Occipital lobe (tissue), 2 donors: ENCODE data around the gene RPN2. TPM values are rescaled to one million over a fixed set of nuclear protein-coding genes. Genes with fewer than 3 reads are reported as not detected.

ENCODE experiments used
- DNase-seq: peaks from one replicate; lab custom pipeline; 2025; lab: John Stamatoyannopoulos, UW
- total RNA-seq: library from RNA; depleted of rRNA; stranded (reverse); fragments of >200 nt; gene quantifications from one replicate; pipeline ENCODE4 v1.2.3, GENCODE V29; 2014

RPN2 gene
- total RNA-seq, 1 donor from 2014 or later = 105 TPM

DNA sequence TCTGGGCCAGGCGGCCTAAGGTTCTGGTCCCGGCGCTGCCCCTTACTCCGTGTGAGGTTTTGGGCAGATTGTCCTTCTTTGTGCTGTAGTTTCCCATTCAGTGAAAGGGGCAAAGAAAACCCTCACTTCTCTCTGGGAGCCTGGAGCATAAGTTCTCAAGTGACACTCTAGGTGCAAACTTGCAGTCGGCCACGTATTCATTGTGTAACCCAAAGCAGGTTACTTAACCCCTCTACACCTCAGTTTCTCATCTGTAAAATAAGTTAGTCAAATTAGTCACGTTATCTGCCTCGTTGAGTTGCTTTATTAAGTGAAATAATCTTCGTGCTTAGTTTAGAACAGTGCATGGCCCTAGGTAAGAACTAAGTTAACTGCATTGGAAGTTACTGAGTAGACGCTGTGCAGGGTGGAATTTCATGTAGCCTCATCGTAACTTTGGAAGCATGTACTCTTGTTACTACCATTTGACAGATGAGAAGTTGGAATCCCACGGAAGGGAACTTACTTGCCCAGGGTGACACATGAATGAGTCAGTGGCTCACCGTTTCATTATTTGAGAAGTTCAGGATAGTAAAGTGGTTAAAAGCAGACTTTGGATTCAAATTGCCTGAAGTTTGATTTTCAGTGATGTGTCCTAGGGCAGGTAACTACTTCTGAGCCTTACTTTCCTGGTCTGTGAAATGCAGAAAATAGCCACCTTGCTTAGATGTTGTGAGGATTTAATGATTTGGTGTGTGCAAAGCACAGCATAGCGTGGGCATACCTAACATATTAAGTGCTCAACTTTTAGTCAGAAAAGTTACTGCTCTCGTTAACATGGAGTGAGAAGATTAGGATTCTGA, 774 bp downstream of the RPN2 start:
- no peak for DNase-seq

DNA sequence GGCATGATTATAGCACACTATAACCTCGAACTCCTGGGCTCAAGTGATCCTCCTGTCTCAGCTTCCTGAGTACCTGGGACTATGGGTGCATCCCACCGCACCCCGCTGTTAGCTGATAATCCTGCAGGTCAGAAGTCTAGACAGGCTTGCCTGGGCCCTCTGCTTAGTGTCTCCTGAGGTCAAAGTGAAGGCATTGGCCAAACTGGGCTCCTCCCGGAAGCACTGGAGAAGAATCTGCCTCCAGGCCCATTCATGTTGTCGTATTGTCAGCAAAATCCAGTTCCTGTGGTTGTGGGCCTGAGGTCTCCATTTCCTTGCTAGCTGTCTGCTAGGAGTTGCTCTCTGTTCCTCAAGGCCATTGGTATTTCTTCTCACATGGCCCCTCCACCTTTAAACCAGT, 6.6 kb downstream of the RPN2 start:
- DNase-seq = no peak

DNA sequence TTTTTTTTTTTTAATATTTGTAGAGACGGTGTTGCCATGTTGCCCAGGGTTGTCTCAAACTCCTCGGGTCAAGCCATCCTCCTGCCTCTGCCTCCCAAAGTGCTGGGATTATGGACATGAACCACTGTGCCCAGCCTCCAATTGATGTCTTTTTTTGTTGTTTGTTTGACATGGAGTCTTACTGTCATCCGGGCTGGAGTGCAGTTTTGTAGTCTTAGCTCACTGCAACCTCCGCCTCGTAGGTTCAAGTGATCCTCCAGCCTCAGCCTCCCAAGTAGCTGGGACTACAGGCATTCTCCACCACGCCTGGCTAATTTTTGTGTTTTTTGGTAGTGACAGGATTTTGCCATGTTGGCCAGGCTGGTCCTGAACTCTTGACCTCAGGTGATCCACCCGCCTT, 9.7 kb downstream of the RPN2 start:
- DNase-seq = no peak

DNA sequence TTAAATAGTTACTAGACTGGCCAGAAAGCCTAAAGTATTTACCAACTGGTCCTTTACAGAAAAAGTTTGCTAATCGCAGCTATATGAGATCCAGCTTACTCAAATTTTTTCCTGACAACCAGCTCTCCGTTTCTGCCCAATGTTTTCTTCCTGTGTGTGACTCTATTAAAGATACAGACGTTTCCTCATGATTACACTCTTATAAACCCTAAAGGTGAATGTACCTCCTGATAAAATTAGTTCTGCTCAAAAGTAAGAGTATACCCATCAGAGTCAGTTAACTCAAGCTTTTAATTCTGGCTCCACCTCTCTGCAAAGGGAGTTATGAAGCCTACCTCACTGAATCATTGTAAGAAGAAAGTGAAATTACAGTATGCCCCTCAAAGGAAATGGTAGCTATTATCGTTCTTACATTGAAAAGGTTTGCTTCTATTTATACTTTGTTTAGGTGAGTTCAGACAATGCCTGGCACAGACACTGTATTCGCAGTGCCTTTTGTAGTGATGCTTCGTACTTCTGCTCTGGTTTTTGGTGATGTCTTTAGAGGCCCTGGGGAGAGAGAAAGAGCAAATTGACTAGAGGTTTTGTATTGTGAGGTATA, 10.4 kb downstream of the RPN2 start:
- no peak for DNase-seq

DNA sequence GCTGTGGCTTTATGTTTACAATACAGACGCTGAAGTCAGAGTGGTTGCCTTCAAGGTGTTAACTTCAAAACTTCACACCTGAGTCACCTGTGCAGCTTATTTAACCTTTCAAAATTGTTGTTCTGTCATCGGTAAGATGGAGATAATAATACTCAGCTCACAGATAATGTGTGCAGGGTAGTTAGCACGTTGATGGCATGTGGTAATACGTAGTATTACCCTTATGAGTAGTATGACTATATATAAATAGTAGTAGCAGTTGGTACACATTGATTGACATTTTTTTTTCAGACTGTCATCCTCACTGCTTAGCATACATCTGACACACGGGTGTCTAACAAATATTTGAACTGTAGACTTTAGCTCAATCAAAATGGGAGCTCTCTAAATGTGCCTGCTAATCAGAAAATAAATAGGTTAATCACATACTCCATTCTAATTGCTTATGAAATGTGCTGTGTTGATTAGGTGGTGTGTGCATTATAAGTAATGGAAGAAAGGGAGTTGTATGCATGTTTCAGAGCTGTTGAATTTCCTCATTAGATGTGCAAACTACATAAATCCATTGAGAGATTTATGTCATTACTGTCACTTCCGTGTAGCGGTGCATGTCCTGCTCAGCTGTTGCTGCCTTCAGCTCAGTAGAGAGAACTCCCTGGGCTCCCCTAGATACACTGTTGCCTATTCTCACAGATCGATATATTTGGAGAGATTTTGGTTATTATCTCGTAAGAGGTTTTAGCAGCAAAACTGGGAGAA, 11.4 kb downstream of the RPN2 start:
- no peak for DNase-seq

DNA sequence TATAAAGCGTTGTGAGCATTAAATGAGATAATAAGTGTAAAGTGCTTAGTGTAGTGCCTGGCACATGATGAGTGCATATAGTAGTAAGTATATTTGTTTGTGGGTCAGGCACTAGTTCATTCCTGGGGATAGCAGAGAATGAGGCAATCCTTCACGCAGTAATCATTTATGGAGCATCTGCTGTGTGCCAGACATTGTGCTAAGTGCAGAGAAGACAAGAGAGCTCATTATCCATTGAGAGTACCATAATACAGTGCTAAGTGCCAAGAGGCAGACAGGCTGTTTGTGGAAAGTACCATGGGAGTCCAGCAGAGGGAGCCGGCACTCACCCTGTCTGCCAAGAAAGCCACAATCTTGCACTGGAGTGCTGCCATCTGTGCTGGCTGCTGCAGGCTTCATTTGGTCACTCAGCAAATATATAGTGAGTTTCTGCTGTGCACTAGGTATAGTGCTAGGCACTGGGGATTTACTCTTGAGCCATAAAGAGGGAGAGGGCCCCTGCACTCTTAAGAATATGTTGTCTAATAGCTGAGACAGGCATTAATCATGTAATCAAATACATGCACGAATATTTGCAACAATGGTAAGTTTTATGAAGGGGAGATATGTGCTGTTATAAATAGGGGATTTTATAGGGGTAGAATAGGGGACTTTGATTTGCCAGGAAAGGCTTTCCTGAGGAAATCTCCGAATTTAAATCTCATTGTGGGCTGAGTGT, 13.2 kb downstream of the RPN2 start:
- peak; percentile 90 for DNase-seq

DNA sequence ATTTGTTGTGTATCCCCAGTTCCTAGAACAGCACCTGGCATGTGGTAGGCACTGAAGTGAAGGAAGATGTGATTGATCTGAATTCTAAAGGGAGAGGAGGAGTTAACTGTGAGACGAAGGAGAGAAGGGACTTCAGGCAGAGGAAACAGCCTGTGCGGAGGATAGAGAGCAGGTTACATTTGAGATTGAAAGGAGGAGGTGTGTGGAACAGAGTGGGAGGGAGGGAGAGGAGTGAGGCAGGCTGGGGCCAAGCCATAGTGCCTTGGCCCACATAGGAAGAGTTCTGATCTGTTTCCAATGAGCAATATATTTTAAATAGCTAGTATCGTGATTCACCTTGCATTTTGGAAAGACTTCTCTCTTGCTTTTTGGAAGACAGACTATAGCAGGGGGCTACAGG, 14.1 kb downstream of the RPN2 start:
- no peak for DNase-seq

DNA sequence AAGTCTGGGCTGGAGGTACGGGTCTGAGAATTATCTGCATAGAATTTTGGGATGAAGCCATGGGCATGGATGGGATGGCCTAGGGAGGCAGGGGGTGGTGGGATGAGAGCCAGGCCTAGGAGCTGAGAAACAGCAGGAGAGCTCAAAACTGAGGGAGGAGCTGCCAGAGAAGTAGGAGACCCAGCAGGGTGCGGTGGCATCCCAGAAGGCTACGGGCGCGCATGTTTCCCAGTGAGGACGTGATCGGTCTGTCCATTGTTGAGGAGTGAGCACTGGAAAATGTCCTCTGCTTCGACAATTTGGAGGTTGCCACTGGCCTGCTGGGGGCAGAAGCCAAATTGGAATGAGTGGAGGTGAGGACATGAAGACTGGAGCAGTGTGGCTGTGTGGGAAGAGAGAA, 14.7 kb downstream of the RPN2 start:
- no peak for DNase-seq

DNA sequence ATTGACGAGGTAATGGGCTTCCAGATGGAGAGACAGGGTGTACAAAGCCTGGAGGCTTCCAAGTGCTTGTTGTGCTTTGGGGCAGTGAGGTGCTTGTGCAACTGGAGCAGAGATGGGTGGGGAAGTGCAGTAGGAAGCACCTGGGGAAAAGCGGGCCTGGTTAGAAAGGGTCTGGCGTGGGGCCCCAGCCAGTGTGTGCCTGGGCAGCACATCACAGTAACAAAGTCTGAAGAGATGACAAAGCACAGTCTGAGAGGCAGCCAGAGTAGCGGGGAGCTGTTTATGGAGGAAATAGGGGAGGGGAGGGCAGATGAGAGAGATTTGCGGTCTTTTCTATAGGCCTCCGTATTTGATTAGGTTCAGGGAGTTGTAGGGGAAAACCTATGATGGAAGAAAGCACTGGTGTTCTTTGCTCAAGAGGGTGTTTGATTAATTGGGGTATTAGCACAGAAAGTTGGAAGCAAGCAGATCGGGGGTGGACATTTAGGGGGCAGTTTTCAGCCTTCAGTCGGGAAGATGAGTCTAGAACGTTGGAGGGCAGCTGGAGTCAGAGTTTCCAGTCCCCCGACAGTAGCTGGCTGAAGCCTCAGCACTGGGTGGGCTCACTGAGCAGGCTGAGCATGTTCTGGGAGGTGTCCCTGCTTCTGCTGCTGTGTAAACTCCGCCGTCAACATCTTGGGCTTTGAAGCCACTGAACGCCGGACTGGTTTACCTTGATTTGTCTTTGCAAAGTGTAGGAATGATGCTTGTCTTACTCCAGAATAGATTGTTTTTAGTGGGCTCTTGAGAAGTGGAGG, 15.7 kb downstream of the RPN2 start:
- no peak for DNase-seq

DNA sequence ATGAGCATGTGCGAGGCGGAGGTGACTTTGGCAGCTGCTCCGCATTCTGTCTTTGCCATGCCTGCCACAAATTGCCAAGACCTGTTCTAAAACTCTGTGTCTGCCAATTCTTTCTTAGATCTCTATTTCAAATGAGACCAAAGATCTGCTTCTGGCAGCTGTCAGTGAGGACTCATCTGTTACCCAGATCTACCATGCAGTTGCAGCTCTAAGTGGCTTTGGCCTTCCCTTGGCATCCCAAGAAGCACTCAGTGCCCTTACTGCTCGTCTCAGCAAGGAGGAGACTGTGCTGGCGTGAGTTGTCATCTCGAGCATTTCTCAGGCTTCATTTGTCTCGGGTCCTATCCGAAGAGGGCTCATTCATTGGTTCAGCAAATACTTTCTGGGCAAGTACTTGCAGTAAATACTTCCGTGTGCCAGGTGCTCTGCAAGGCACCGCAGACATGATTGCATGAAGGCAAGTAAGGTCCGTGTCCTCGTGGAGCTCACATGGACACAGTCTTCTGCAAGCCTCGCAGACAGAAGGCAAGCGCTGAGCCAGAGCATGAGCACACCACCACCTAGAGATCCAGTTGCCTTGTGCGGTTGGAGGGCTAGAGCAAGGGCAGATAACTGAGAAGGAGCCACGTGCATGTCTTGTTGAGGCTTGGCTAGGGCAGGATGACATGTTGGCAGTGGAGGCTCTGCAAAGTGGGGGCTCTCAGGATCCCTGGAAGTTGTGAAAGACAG, 20.0 kb downstream of the RPN2 start:
- DNase-seq = no peak

DNA sequence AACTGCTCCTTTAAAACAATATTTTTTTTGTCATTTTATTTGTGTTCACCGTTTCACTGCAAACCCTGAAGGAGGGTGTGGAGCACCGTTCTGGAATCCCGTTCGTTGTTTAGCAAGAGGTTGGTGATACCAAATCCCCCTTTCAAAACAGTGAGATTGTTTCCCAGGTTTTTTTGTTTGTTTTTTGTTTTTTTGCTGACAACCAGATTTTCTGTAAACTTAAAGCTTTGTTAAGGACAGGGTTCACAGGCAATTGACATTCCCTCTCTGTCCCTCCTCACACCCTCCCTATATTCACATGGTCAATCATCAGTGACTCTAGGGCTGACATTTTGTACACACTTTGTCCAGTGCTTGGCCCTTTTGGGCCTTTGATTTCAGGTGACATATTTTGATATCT, 21.2 kb downstream of the RPN2 start:
- DNase-seq = no peak

DNA sequence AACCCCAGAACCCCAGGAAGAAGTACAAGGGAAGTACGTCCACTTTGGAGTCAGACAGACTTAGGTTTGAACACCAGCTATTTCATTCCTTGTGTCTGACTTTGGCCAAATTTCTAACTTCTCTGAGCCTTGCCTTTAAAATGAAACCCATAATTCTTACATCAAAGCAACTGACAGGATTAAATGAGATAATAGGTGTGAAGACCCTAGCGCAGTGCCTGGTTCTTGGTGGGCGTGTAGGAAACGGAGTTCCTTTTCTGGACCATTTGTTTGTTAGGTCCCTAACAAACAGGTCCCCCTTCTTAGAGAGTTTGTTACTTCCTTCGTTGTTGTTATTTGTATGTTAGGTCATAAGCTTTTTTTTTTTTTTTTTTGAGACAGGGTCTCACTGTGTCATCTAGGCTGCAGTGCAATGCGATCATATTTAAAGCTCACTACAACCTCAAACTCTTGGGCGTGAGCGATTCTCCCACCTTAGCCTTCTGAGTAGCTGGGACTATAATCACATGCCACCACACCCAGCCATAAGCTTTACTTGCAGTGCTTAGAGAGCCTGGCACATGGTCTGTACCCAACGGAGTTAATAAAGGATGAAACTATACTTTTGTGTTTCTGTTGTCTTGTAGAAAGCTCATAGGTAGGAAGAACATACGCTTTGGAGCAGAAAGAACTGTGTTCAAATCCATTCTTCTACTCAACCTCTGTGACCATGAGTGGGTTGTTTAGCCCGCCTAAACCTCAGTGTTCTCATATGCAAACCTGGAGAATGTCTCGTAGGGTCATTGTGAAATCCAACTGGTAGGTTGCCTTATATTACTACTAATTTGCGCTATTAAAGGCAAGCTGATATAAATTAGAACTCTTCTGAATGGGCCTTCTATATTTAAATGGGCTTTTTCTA, 22.0 kb downstream of the RPN2 start:
- no peak for DNase-seq

DNA sequence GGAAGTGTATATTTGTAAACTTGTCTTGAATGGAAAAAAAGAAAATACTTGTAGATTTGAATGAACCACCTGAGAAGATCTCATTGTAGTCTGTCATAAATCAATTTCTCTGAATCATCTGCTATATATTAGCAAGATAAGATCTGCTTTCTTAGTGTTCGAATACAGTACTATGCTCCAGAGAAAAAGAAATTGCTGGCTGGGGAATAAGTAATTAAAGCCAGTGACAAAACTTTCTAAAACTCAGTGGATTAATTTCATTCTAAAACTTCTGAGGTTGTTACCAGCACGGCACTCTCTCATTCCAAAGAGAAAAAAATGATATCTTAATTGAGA, 22.7 kb downstream of the RPN2 start:
- no peak for DNase-seq

DNA sequence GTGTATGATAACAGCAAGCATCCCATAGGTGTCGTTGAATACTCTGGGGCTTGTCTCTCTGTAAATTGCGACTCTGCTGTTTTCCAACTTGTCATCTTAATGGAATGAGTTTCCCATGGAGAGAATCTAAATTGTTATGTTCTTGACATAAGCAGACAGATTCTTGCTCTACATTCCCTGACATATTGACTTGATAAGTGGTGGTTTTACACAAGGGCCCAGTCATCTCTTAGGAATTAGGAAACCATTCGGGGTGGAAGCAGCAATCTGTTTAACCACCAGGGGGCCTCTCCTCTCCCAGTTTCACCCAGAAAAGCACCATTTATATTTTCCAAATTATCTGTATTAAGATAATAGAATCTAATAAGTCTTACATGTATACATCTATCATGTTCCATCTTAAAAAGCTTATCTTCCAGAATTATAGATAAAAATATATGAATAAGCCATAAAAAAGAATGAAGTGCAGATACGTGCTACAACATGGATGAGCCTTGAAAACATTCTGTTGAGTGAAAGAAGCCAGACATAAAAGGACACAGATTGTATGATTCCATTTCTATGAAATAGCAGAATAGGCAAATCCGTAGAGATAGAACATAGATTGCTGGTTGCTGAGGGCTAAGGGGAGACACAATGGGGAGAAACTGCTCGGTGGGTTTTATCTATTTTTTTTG, 23.3 kb downstream of the RPN2 start:
- no peak for DNase-seq

DNA sequence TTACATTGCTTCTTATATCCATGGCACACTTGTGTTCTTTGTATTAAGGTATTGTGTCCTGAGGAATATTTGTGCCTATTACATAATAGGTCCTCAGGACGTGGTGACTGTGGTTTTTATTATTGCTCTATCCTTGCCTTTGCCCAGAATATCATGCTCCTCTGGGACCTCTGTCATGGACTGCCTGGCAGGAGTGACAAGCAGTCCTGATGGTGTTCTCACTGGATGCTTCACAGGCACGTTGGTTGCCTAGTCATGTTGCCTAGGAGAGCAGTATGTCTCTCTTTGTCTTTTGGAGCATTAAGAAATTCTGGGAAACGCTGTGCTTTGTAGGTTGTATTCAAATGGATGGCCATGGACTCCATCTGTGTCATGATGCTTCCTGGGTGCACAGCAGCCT, 24.9 kb downstream of the RPN2 start:
- no peak for DNase-seq

DNA sequence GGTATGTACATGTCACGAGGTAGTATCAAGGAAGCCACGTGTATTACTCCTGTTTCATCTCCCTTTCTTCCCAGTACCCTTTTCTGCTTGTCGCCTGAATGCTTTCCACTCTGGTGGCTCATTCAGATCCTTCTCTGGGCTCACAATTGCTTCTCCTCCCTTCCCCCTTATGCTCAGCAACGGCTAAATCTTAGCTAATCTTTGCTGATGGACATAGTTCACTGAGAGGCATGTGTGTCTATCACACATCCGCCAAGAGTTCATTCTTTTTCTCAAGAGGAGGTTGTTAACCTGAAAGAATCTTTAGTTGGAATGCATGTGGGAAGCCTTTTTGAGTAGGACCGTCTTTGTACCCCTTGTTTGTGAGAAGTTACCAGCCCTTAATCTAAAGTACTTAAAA, 26.0 kb downstream of the RPN2 start:
- DNase-seq = no peak

DNA sequence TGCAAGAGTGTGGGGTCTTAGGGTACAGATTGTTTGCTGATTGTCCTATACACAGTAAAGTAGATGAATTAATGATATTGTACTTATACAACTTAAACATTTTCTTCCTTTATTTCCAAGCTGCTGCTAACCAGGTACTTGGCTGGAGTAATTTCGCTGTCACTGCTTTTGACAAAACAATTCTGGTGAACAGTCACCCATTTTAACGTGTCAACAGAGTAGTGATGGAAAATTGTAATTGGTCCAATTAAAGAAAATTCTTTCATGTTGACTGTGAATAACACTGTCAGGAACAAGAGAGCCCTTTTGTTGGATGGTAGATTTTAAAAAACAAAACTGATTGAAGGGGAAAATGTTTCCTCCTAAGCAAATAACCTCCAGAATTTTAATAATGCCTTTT, 26.7 kb downstream of the RPN2 start:
- DNase-seq = no peak

DNA sequence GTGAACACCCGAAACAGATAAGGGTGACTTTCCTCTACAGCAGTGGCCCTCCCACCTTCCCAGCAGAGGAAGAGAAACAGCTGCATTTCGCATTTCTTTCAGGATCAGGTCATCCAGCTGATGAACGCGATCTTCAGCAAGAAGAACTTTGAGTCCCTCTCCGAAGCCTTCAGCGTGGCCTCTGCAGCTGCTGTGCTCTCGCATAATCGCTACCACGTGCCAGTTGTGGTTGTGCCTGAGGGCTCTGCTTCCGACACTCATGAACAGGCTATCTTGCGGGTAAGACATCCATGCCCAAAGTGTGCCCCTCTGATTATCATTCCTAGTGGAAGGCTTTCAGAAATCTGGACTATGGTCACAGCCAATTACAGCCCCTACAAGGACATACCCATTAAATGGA, 28.0 kb downstream of the RPN2 start:
- no peak for DNase-seq

DNA sequence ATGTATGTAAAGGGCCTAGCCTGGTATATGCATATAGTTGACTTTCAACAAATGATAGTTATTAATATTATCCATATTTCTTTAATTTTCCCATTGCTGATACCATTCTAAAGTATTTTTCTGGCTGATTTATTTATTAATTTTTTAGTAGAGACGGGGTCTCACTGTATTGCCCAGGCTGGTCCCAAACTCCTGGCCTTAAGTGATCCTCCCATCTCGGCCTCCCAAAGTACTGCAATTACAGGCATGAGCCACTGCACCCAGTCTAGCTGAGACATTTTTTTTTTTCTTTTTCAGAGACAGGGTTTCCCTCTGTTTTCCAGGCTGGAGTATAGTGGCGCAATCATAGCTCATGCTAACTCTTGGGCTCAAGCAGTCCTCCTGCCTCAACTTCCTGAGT, 30.1 kb downstream of the RPN2 start:
- no peak for DNase-seq
